Activated CD8-positive, alpha-beta memory T cell treated with anti-CD3 and anti-CD28 coated beads for 1 hour (primary cell): ENCODE measurements around the gene BDNF.
"Not testable (repeated sequence)": the region's sequence is repeated elsewhere in the genome, so short reads cannot be mapped to it uniquely, and the experiment has no call there.

ENCODE experiments used
- DNase-seq, 2 donors: peaks; one replicate each; pipeline ENCODE4 v3.0.0-alpha.2; 2020; ENCODE audit warnings: low read depth in 1 of 2; ENCODE audit errors: extremely low read depth in 1 of 2

The BDNF gene

DNA sequence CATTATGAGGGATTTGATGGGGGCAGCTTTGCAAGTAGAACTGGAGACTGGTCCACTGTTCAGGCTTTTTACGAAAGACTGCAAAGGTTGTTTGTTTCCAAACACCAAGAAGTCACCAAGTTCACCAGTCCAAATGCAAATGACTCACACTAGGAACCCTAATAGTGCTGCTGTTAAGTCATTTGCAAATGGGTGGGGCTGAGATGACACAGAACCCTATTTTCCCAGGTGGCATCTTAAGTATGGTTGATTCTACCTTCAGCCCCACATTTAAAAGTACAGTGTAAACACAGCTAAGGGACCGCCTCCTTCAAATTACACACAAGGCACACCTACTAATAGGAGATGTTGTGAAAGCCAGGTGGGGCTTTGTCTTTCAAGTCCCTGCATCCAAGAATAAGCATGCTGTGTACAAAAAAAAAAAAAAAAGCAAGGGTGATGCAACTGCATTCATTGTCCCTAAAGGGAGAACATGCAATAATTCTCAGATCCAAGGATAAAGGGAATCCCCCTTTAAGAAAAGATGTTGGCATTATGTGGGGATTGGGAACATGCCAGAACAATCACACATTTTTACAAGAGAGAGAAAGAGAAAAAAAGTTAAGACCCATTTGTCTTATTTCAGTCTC, 27.3 kb downstream of the BDNF start:
- no peak for DNase-seq

DNA sequence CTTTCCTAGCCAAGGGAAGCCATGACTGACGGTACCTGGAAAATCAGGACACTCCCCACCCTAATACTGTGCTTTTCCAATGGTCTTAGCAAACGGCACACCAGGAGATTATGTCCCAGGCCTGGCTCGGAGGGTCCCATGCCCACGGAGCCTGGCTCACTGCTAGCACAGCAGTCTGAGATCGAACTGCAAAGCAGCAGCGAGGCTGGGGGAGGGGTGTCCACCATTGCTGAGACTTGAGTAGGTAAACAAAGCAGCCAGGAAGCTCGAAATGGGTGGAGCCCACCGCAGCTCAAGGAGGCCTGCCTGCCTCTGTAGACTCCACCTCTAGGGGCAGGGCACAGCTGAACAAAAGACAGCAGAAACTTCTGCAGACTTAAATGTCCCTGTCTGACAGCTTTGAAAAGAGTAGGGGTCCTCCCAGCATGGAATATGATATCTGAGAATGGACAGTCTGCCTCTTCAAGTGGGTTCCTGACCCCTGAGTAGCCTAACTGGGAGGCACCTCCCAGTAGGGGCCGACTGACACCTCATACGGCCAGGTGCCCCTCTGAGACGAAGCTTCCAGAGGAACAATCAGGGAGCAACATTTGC, 34.6 kb downstream of the BDNF start:
- not testable (repeated sequence) for DNase-seq

DNA sequence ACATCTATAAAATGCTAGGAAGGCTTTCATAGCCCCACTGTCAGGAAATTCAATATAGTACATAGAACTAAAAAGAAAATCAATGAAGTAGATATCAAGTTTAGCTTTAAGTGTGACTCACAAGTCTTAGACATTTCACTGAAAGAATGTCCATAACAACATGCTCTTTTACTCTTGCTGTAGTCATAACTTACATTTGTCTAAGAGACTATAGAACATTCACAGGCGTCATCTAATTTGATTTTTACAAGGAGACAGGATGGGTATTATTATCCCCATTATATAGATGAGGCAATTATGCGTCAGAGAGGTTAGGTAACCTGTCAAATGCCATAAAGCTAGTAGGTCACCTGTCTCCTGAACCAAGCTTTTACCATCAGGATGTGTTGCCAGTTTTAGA, 36.9 kb downstream of the BDNF start:
- no peak for DNase-seq

DNA sequence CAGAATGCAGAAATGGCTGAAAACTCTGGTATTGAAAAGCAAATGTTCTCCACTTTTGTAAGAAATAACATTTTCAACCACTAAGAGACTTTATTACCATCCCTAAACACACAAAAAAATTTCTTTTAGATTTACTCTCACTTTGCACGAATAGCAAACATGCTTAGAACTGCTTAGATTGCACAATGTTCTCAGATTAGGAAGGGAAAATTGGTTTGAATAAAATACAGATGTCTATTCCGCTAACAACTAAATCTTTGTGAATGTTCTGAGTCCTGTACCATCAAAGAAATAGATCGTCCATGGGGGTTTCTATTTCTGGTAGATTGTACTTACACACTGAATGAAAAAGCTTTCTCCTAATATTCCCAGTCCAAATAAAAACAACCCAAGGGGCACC, 40.1 kb downstream of the BDNF start:
- DNase-seq = no peak

- DNase-seq = no peak
Observed at GRCh38 chr11:27658535-27659236, 41.6 kb downstream of the BDNF start.

DNA sequence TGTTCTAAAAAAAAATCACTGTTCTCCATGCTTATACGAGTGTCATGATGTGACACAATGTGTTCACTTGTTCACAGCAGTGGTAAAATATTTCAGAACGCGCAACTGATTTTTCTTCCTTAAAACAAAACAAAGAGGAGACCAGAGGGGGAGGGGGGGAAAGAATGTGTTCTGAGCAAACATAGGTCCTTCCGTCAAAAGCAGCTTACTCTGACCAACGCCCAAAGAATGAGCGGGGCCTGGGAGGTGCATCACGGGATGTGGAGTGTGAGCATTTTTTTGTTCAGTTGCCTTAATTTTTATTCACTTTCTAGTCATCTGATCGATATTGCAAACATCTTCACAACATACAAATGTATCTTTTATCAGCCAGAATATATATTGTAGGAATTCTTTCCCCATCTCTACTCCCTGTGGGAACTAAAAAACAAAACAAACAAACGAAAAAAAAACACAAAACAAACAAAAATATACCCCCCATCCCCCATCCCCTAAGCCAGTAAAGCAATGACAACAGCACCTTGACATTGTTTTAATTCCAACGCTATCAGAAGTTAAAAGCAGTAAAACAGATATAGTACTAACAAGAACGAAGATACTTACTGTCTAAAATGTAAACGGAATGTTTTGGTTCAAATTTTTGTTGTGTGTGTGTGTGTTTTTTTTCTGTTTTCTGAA, 43.3 kb downstream of the BDNF start:
- no peak for DNase-seq

- no peak for DNase-seq
Observed at GRCh38 chr11:27656320-27656719, 43.9 kb downstream of the BDNF start.

DNA sequence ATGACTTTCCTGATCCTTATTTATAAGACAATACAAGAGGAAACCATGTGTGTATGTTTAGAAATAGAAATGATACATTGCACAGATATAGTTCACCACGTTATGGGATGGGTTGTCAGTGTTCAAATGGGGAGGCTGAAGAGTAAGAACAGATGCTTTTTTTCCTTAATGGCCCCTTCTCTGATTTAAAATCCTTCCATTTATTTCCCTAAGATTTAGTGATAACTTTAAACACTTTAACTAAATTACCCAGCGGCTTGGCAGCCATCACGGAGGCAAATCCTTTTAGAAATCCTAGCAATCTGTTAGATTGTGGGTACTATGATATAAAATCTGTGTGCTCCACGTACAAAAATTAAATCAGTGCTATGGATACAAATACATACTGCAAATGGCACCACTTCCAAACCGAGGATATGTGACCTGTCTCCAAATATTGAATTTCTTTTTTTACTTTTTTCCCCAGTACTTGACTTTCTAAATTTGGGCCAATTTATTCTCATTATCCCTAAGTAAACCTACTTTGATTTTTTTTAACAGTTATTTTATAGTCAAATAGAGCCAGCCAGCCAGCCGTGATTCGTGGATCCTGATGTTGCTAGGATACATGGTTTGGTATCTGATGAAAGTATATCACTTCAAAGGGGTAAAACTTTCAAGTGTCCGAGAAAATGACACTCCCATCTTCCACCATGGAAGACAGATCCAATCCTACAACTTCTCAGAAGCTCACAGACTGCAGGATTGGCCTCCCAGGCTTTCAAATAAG, 46.1 kb downstream of the BDNF start:
- no peak for DNase-seq

- DNase-seq = no peak
Observed at GRCh38 chr11:27651711-27652110, 48.5 kb downstream of the BDNF start.

GRCh38 chr11:27650988-27651387, 49.3 kb downstream of the BDNF start:
- DNase-seq = no peak

- DNase-seq = no peak
Observed at GRCh38 chr11:27649800-27650199, 50.5 kb downstream of the BDNF start.

DNA sequence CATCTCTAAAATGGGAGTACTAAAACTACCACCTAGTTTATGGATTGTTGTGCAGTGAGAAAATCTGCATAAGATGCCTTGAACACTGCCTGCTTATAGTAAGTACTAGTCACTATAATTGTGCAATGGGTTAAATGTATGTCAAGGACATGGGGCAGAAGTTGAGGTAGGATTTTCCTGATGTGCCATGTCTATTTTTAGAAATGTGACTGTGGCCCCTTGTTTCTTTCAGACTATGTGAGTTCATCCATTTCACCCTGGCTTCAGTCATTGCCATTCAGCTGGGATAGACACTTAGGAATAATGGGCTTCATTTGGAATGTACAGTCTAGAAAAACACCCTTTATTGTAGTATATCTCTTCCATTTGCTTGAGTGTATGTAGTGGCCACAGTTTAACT, 51.4 kb downstream of the BDNF start:
- DNase-seq = no peak

- no peak for DNase-seq
Observed at GRCh38 chr11:27646051-27646818, 54.0 kb downstream of the BDNF start.

DNA sequence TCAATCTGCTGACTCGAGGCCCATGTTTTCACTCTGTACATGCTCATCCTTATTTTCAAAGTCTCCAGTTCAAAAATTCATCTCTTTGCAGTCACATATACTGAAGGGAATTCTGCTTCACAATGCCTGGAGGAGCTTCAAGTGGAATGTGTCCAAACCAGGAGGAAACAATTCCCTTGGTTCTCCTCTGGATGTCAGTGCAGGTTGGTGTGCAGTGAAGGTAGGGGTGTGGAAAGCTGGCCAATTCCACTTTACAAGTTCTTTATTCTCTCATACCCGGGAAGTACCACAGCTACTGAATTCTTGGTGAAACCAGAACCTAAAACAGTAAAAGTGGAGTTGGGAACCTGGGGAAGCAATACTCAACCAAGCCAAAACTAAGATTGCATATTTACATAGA, 57.3 kb downstream of the BDNF start:
- DNase-seq = no peak

DNA sequence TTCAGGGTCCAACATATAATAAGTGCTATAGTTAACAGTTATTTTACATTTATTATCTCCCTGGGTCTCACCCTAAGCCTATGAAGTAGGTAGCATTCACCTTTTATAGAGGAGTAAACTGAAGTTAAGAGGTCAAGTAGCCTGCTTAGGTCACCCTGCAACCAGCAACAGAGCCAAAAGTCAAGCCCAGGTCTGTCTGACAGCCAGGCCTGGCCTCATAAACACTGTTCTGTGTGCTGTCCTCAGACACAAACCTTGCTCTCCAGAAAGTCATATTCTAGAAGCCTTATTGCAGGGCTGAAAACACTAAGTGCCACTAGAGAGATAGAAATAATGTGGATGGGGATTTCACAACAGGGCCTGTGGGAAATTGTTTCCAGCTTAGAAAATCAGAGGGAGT, 59.3 kb downstream of the BDNF start:
- no peak for DNase-seq

- no peak for DNase-seq
Observed at GRCh38 chr11:27635567-27636037, 64.7 kb downstream of the BDNF start.

DNA sequence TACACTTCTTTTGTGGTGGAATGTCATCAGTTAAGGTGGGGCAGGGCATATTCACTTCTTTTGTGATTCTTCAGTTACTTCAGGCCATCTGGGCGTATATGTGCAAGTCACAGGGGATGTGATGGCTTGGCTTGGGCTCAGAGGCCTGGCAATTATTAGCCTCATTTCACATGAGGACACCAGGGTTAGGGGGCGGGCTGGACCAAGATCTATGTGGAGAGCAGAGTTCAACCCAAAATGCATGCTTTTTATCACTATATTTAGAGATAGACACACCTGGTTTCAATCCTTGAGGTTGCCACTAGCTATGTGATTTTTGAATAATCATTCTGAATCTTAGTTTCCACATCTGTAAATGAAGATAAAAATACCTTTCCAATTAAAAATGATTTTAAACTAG, 65.5 kb downstream of the BDNF start:
- not testable (repeated sequence) for DNase-seq

- not testable (repeated sequence) for DNase-seq
Observed at GRCh38 chr11:27634282-27634681, 66.0 kb downstream of the BDNF start.

- not testable (repeated sequence) for DNase-seq
Observed at GRCh38 chr11:27629023-27629422, 71.2 kb downstream of the BDNF start.

DNA sequence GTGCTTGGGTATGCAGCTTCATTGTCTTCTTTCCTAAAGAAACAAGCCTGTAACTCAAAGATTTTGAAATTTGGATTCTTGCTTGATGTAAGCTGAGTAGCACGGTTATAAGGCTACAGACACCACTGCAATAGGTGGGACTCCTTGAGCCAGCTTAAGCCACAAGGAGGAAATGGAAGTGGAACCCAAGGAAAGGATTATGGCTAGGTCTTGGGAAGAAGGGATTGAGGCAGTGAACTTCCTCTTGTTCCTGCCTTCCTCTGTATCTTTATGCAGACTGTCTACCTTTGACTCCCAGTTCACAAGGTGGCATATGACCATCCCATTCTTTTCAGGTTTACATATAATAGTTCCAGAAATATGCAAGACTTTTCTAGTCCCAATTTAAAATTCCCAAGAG, 72.3 kb downstream of the BDNF start:
- no peak for DNase-seq
